MM.1S (cell line): ENCODE results near the gene GRB7.

ENCODE experiments used
- EZH2 ChIP-seq: fragments of 300-600 bp; sonication (generic); optimal IDR thresholded peaks from 2 replicates; pipeline ENCODE3; 2017; ENCODE audit warnings: low read depth, mild to moderate bottlenecking, antibody characterized with exemption, low read length, mixed read lengths
- EZH2phosphoT487 ChIP-seq: fragments of 300-600 bp; sonication (generic); IDR thresholded peaks from 2 replicates; pipeline ENCODE4 v1.6.1; 2018; ENCODE audit warnings: antibody characterized with exemption, low read length
- TF ChIP-seq, protein P1 (sequence below): fragments of 300-600 bp; sonication (generic); IDR thresholded peaks from 2 replicates; pipeline ENCODE4 v1.5.1; 2016; ENCODE audit warnings: antibody characterized with exemption, low read length, mixed read lengths

DNA sequence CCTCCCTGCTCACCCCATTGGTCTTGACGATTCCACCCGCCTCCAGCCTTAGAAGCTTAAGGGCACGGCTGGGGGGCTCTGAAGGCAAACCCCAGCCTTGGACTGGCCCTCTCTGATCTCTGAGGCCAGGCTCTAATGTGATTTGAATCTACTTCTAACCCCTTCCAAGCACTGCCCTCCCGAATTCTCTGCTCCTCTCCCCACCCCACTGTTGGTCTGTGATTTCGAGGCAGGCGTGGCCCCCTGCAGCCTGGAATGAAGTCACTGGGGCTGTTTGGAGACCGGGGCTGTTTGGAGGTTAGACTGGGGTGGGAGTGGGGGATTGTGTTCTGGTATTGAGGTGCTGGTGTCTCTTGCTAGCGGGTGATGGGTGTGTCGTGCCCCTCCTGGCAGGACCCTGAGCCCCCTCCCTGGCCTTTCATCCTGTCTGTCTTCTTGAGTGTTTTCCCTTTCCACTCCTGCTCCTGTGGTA is 2.2 kb downstream of the GRB7 start:
- TF ChIP-seq, protein P1, sequence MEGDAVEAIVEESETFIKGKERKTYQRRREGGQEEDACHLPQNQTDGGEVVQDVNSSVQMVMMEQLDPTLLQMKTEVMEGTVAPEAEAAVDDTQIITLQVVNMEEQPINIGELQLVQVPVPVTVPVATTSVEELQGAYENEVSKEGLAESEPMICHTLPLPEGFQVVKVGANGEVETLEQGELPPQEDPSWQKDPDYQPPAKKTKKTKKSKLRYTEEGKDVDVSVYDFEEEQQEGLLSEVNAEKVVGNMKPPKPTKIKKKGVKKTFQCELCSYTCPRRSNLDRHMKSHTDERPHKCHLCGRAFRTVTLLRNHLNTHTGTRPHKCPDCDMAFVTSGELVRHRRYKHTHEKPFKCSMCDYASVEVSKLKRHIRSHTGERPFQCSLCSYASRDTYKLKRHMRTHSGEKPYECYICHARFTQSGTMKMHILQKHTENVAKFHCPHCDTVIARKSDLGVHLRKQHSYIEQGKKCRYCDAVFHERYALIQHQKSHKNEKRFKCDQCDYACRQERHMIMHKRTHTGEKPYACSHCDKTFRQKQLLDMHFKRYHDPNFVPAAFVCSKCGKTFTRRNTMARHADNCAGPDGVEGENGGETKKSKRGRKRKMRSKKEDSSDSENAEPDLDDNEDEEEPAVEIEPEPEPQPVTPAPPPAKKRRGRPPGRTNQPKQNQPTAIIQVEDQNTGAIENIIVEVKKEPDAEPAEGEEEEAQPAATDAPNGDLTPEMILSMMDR = no peak
- TF ChIP-seq EZH2 (no peak), EZH2phosphoT487 (no peak)
